Activated CD4-positive, alpha-beta T cell treated with anti-CD3 and anti-CD28 coated beads for 24 hours (primary cell): ENCODE results near the gene HHIPL1.

Experiments
- DNase-seq, 2 donors: peaks; one replicate each; pipeline ENCODE4 v3.0.0-alpha.2; 2020; ENCODE audit warnings: low read depth in 2 of 2

The HHIPL1 gene

GRCh38 chr14:99689266-99690236 is 44.6 kb downstream of the HHIPL1 start:
- DNase-seq, result no peak

GRCh38 chr14:99690636-99691035 is 45.7 kb downstream of the HHIPL1 start:
- DNase-seq, result no peak

GRCh38 chr14:99691111-99691885 is 46.4 kb downstream of the HHIPL1 start:
- no peak for DNase-seq

GRCh38 chr14:99693918-99694317 is 49.0 kb downstream of the HHIPL1 start:
- no peak for DNase-seq

- DNase-seq, result no peak
Measured at GRCh38 chr14:99696929-99697328, 52.0 kb downstream of the HHIPL1 start.

GRCh38 chr14:99698236-99698635 is 53.3 kb downstream of the HHIPL1 start:
- no peak for DNase-seq

- DNase-seq, result no peak
Measured at GRCh38 chr14:99698642-99699041, 53.7 kb downstream of the HHIPL1 start.

- no peak for DNase-seq
Measured at GRCh38 chr14:99699085-99699760, 54.3 kb downstream of the HHIPL1 start.

- no peak for DNase-seq
Measured at GRCh38 chr14:99699861-99700260, 54.9 kb downstream of the HHIPL1 start.

- DNase-seq, result no peak
Measured at GRCh38 chr14:99700379-99700778, 55.5 kb downstream of the HHIPL1 start.

- no peak for DNase-seq
Measured at GRCh38 chr14:99701260-99701659, 56.3 kb downstream of the HHIPL1 start.

- DNase-seq, result no peak
Measured at GRCh38 chr14:99702115-99702514, 57.2 kb downstream of the HHIPL1 start.

GRCh38 chr14:99703381-99703780 is 58.5 kb downstream of the HHIPL1 start:
- DNase-seq, result no peak

- DNase-seq, result no peak
Measured at GRCh38 chr14:99704037-99704436, 59.1 kb downstream of the HHIPL1 start.

- no peak for DNase-seq
Measured at GRCh38 chr14:99706107-99706900, 61.4 kb downstream of the HHIPL1 start.

GRCh38 chr14:99707420-99707819 is 62.5 kb downstream of the HHIPL1 start:
- DNase-seq, result no peak

- DNase-seq, result no peak
Measured at GRCh38 chr14:99707921-99708320, 63.0 kb downstream of the HHIPL1 start.

GRCh38 chr14:99708449-99708848 is 63.5 kb downstream of the HHIPL1 start:
- no peak for DNase-seq

GRCh38 chr14:99713972-99714371 is 69.0 kb downstream of the HHIPL1 start:
- no peak for DNase-seq

- no peak for DNase-seq
Measured at GRCh38 chr14:99715266-99716000, 70.5 kb downstream of the HHIPL1 start.
